HG02763 (cell line): ENCODE data around the gene PKN3.
"Not testable (repeated sequence)": the region's sequence is repeated elsewhere in the genome, so short reads cannot be mapped to it uniquely, and the experiment has no call there.

ENCODE experiments used
- ATAC-seq: cut with Tn5 transposase; IDR thresholded peaks from one replicate; pipeline ENCODE4 v1.9.1; 2021; ENCODE audit warnings: mild to moderate bottlenecking, moderate library complexity; ENCODE audit not compliant: unreplicated experiment

The PKN3 gene

DNA sequence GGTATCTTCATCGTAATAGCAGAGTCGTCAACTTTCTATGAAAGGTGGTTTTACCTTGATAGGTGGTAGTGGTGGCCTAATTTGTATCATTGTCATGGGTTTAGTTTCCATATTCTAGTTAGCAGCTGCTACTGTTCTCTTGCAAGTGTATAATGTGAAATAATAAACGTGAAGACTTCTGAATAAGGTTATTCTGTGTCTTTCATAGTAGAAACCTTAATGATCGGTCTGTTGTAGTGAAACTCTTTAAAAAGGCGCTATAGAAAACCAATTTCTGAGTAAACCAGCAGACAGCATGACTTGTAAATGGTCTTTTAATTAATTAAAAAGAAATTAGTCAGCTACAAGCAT, 11.6 kb upstream of the PKN3 start:
- ATAC-seq: no peak

DNA sequence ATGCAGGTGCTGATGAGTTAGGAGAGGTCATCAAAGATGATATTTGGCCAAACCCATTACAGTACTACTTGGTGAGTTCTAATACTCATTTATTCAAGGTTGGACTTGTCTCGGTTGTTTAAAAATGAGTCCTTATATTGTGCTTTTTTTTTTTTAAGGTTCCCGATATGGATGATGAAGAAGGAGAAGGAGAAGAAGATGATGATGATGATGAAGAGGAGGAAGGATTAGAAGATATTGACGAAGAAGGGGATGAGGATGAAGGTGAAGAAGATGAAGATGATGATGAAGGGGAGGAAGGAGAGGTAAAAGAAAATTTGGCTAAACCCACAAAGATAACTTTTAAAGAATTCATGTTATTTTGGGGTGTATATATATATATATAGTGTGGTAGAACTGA, 8.6 kb upstream of the PKN3 start:
- ATAC-seq: not testable (repeated sequence)

DNA sequence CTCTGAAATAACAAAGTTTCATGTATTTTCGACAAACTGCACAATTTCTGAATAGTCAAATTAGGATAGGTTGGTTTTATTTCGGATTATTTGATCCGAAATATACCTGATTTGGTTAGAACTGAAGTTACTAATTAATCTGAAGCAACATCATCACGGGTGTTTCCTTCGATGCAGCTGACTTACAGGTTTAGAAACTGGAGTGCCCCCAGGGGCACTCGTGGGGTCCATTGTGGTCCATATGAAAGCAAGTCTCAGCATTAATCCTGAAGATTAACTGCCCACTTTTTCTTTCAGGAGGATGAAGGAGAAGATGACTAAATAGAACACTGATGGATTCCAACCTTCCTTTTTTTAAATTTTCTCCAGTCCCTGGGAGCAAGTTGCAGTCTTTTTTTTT, 8.0 kb upstream of the PKN3 start:
- no peak for ATAC-seq

DNA sequence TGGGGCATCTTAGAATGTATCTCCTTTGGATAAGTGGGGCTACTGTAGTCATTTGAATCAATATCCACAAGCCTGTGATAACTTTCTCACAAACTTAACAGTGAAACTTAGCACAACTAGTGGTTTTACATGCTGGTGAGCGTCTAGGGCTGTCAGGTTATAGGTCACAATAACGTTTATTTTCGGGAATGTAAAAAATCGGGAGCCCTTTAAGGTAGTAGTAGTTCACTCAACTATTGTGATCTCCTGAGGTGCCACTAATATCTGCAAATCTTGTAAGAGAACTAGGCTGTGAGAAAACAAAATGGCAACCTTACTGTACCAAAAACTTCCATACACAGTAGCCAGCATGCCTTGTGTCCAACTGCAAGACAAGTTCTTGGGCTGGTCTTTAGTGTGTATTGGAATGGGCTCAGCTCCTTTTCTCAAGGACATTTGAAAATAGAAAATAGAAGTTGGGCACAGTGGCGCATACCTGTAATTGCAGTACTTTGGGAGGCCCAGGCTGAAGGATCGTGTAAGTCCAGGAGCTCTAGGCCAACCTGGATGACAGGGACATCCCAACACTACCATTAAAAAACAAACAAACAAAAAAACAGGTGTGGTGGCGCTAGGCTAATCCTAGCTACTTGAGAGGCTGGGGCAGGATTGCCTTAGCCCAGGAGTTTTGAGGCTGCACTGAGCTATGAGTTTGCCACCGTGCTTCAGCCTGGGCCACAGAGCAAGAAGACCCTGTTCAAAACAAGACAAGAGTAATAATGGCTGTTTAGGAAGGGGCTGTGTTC, 5.2 kb upstream of the PKN3 start:
- no peak for ATAC-seq

DNA sequence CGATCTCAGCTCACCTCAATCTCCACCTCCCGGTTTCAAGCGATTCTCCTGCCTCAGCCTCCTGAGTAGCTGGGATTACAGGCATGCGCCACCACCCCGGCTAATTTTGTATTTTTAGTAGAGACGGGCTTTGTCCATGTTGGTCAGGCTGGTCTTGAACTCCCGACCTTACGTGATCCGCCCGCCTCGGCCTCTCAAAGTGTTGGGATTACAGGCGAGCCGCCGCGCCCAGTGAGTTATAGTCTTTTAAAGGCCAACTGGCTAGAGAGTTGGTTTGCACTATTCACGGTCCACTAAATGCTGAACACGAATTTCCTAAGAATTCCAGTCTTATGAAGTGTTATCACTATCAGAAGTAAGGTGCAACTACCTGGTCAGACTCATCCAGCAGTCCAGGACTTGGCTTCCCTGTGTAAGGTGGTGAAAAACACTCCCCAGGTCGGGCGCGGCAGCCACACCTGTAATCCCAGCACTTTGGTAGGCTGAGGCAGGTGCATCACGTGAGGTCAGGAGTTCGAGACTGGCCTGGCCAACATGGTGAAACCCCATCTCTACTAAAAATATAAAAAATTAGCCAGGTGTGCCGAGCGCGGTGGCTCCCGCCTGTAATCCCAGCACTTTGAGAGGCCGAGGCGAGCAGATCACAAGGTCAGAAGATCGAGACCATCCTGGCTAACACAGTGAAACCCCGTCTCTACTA, 3.1 kb upstream of the PKN3 start:
- not testable (repeated sequence) for ATAC-seq

DNA sequence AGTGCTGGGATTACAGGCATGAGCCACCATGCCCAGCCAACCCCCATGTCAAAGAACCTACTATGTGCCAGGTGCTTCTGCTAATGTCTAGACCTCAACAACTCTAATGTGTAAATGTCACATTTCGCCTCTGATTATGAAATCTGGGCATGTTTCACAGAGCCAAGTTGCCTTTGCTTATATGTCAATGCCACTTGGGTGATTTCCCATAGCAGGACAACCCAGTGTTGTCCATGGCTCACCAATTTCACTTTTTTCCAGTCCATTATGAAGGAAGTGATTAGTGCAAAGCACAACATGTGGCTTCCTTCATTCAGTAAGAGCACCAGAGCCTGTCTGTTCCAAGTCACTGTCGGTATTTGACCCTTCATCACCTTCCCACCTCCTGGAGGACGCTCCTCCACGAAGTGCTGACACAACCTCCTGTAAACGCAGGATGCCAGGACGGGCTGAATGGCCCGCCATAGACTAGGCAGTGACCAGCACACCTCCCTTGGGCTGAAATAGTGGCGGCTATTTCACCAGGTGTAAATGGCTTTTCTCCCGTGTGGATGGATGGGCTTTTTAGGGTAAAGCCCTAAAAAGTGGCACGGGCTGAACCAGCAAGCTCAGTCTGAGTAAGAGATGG, 962 bp upstream of the PKN3 start:
- ATAC-seq: no peak

DNA sequence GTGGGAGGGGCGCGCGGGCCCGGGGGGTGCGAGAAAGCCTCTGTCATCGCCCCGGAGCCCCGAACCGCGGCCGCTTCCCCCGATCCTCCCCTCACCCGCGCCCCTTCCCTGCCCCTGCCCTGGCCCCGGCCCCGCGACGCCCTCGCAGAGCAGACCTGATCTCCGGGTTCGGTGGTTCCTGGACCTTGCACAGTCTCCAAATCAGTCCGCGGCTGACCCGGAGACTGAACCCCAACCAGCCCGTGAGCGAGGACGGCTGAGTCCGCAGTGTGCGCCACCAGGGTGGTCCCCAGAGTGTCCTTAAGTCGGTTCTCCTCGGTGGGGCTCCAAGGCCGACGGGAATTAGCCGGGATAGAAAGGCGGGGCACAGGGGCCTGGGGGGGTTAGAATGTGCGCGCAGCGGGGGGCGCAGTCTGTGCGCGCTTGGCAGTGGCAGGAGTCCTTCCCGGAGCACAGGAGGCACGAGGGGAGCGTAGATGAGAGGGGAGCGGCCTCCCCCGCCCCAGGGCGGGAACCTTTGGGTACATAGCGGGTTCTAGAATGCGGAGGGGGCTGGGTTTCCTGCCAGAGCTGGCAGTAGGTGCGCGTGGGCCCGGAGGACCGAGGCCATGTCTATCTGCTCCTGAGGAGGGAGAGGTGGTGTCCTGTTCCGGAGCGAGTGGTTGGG, 779 bp downstream of the PKN3 start:
- no peak for ATAC-seq

DNA sequence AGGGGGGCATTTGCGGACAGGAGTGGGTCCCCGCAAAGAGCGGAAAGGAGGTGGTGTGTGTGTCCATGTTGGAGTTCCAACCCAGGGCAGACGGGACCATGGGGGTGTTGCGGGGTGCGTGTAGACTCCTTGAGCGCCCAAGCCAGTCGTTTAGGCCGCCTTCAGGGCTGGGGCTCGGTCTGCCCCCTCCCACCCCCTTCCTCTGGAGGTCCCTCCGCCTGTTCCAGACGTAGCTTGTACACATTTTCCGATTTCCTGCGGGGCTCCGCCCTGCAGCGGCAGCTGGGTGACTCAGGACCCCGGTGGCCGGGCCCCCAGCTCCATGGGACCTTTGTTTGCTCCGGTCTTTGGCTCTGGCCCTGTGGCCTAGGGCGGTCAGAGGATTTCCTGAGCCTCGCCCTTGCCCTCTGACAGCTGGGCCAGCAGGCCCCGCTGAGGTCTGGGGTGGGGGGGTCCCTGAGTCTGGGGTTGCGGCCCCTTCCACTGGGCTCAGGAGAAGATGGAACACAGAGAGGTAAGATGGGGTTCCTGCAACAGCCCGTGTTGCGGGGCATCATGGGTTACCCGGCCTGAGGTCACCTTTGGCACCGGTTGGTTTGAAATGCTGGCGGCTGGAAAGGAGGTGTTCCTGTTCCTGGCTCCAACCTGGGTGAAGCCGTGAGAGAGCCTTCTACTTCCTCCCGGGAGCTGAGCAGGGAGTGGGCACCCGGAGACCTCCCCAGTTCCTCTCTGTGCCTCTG, 1.5 kb downstream of the PKN3 start:
- ATAC-seq: no peak

DNA sequence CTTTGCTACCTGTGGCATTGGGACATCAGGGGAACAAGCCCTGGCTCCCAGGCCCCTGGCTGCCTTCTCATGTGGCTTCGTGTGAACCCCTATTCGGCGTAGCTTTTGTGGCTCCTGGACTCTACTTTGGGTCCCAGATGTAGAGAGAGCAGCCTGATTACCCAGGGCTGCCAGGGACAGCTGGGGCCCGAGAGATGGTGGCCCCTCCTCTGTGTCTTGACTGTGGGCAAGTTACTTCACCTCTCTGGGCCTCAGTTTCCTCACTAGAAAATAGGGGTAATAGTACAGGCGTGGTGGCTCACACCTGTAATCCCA, 2.0 kb downstream of the PKN3 start:
- no peak for ATAC-seq

DNA sequence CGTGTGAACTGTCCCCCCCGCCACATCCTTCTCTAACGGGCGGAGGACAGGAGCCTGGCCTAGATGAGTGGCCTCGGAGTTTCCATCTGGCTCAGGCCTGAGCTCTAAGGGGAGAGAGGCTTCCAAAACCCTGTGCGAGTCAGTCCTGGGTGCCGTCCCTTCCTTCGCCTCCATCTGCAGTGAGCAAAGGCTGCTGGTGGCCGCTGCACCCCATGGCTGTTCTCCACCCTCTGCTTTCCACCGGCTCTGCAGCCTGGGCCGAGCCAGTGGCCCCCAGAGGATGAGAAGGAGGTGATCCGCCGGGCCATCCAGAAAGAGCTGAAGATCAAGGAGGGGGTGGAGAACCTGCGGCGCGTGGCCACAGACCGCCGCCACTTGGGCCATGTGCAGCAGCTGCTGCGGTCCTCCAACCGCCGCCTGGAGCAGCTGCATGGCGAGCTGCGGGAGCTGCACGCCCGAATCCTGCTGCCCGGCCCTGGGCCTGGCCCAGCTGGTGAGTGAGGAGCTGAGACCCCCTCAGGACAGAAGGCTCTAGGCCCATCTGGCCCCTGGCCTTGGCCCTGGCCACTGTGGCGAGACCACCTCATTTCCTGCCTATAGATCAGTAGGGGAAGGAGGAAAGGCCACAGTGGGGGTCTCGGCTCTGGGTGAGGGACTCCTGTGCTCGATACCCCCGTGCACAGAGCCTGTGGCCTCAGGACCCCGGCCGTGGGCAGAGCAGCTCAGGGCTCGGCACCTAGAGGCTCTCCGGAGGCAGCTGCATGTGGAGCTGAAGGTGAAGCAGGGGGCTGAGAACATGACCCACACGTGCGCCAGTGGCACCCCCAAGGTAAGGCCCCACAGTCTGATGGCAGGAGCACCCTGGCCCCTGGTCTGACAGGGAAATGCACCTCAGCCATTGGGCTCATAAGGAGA, 3.0 kb downstream of the PKN3 start:
- no peak for ATAC-seq

DNA sequence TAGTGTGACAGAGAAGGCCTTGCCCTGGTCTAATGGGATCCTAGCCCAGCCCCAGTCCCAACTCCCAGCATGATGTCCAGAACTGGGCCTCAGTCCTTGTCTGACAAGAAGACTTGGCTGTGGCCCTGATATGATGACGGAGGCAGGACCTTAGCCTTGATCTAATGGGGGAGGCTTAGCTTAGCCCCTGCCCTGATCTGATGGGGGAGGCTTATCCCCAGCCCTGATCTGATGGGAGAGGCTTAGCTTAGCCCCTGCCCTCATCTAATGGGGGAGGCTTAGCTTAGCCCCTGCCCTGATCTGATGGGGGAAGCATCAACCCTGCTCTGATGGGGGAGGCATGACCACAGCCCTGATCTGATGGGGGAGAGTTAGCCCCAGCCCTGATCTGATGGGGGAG, 3.7 kb downstream of the PKN3 start:
- ATAC-seq: no peak

DNA sequence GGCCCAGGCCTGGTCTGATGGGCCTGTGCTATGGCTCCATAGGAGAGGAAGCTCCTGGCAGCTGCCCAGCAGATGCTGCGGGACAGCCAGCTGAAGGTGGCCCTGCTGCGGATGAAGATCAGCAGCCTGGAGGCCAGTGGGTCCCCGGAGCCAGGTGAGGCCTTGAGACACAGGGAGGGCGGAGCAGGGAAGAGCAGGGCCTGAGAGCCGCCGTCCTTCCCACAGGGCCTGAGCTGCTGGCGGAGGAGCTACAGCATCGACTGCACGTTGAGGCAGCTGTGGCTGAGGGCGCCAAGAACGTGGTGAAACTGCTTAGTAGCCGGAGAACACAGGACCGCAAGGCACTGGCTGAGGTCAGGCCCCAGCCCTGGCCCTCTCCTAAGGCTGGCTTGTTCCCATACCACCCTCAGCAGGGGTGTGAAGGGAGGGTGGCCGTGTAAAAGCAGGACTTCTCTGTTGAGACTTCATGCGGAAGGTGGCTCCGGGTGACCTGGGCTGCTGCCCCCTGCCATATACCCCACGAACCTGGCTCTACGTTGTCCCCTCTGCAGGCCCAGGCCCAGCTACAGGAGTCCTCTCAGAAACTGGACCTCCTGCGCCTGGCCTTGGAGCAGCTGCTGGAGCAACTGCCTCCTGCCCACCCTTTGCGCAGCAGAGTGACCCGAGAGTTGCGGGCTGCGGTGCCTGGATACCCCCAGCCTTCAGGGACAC, 4.5 kb downstream of the PKN3 start:
- ATAC-seq: no peak

DNA sequence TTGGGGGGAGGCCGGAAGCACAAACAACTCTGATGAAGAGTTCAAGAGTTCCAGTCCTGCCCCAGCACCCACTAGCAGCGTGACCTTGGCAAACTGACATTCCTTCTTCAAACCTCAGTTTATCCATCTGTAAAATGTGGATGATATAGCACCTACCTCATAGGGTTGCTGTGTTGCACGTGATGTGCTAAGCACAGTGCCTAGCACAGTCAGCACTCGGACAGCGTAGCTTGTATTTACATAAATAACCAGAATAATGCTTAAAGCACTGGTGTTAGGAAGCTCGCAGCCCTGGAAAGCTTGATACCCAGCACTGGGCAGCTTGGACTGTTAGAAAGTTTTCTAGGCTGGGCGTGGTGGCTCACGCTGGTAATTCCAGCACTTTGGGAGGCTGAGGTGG, 5.1 kb downstream of the PKN3 start:
- no peak for ATAC-seq

DNA sequence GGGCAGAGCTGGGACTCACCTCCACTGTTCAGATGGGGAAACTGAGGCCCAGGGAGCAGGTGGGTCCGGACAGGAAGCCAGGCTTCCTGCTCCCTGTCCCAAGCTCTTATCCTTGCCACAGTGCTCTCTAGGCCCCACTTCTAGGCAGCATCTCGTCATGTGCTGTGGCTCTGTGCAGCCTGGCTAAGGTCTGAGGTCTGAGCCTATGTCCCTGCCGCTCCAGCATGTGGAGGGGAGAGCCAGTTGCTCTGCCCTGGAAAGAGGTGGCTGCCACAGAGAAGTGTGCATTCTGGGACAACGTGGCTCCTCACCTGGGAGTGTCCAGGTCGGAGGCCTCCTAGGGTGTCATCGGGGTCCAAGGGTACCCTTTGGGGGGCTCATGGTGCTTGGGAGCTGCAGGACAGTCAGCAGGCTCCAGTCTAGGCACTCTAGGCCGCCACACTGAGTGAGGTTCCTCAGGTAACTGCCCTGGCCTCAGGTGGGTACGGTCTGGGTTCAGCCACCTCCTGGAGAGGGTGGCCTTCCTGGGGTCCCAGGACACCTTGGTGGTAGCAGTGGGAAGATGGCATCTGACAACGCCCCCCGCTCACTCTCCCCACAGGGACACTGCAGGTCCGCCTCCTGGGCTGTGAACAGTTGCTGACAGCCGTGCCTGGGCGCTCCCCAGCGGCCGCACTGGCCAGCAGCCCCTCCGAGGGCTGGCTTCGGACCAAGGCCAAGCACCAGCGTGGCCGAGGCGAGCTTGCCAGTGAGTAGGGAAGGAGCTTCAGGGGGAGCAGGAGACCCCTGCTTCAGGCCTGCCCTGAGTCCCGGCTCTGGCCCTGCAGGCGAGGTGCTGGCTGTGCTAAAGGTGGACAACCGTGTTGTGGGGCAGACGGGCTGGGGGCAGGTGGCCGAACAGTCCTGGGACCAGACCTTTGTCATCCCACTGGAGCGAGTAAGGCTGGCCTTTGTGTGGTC, 10.4 kb downstream of the PKN3 start:
- no peak for ATAC-seq

DNA sequence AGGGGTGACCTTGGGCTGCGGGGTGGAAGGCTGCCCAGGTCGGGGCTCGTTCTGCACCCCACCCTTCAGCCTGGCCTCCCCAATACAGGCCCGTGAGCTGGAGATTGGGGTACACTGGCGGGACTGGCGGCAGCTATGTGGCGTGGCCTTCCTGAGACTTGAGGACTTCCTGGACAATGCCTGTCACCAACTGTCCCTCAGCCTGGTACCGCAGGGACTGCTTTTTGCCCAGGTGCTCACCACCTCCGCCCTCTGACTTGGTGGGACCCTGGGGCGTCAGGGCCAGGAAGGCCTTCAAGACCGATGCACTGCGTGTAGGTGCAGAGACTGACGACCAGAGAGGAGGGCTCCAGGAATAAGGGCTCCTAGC, 11.1 kb downstream of the PKN3 start:
- ATAC-seq: no peak

DNA sequence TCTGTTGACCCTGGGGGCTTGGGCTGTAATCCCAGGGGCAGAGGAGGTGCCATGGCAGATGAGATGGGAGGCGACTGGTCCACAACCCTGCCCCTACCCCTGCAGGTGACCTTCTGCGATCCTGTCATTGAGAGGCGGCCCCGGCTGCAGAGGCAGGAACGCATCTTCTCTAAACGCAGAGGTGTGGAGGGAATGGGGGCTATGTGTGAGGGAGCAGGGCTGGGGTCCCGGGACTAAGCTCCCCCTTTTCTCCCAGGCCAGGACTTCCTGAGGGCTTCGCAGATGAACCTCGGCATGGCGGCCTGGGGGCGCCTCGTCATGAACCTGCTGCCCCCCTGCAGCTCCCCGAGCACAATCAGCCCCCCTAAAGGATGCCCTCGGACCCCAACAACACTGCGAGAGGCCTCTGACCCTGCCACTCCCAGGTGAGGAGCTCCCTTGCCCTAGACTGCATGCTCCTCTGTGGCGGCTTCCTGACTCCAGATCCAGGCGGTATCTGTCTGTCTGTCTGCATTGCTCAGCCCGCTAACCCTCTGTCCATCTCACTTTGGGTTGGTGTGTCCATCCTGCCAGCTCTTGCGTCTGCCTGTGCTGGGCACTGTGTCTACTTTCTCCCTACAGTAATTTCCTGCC, 11.8 kb downstream of the PKN3 start:
- ATAC-seq: no peak

DNA sequence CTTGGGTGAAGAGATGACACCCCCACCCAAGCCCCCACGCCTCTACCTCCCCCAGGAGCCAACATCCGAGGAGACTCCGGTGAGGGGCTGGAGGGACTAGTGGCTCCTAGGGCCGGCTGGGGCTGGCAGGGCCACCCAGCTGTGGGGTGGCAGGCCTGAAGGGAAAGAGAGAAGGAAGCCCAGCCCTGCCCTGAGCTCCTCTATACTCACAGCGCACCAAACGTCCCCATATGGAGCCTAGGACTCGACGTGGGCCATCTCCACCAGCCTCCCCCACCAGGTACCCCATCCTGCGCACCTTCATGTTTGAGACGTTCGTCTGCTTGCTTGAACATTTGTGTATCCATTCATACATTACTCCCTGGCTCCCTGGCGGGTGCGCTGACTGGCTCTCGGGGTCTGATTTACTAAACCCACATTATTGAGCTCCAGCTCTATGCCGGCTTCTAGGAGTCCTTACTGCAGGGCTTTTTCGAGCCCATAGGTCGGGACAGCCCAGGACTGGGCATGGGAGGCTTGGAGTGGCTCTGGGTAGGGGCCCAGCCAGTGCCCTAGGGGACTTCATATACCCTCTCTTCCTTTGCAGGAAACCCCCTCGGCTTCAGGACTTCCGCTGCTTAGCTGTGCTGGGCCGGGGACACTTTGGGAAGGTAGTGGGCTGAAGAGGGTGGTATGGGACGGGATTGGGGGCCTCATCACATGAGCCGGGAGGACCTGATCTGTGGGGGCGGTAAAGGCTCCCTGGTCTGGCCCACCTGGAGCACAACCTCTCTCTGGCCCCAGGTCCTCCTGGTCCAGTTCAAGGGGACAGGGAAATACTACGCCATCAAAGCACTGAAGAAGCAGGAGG, 12.5 kb downstream of the PKN3 start:
- no peak for ATAC-seq
